ENCODE results near the gene ELL.

DNA sequence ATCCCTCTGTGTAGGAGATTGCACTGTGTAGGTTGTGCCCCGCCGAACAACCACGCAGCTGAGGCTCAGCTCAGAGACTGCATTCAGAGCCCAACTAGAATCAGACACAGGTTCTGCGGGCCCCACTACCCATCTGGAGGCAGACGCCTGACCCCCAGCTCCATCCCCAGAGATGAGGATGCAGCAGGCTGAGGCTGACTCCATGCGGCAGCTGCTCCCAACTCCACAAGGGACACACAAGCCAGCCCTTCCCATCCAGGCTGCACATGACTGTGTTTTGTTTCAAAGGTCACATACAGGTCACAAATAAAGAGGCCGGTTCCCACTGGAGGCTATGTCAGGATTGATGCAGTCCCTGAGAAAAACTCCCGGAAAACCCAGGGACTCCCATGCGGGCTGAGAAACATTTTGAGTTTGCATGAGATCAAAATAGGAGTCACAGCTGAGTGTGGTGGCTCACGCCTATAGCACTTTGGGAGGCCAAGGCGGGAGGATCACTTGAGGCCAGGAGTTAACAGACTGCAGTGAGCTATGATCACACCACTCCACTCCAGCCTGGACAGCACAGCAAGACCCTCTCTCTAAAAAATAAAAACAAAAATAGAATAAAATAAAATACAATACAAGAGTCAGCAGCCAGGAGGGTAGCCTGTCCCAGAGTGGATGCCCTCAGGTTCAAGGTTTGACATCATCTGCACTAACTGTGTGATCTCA, 14.0 kb downstream of the ELL start:
- no peak for TF ChIP-seq POLR2AphosphoS5 (IDR thresholded peaks at IDR 0.05)
- TF ChIP-seq, protein P1, sequence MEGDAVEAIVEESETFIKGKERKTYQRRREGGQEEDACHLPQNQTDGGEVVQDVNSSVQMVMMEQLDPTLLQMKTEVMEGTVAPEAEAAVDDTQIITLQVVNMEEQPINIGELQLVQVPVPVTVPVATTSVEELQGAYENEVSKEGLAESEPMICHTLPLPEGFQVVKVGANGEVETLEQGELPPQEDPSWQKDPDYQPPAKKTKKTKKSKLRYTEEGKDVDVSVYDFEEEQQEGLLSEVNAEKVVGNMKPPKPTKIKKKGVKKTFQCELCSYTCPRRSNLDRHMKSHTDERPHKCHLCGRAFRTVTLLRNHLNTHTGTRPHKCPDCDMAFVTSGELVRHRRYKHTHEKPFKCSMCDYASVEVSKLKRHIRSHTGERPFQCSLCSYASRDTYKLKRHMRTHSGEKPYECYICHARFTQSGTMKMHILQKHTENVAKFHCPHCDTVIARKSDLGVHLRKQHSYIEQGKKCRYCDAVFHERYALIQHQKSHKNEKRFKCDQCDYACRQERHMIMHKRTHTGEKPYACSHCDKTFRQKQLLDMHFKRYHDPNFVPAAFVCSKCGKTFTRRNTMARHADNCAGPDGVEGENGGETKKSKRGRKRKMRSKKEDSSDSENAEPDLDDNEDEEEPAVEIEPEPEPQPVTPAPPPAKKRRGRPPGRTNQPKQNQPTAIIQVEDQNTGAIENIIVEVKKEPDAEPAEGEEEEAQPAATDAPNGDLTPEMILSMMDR (IDR thresholded peaks at IDR 0.05) = no peak
- TF ChIP-seq POLR2A (IDR thresholded peaks at IDR 0.05) = no peak
- no peak for TF ChIP-seq EP300 (IDR thresholded peaks at IDR 0.05)

Measured in sigmoid colon (tissue), 4 donors.